Upper lobe of left lung (tissue), 6 donors: Measurements from ENCODE around the gene SHOC2. TPM values are rescaled to one million over a fixed set of nuclear protein-coding genes. Genes with fewer than 3 reads are reported as not detected.

Experiments used
- ATAC-seq, 2 donors: fragments of 200-7000 bp; cut with Tn5 transposase; one replicate each; pipeline ENCODE4 v1.9.1; 2022; ENCODE audit warnings: mild to moderate bottlenecking in 2 of 2, moderate library complexity in 2 of 2; ENCODE audit not compliant: low FRiP score in 2 of 2
- DNase-seq, 2 donors: peaks; one replicate each; pipeline ENCODE4 v3.0.0-alpha.2; 2019 to 2020
- H3K27ac ChIP-seq, 4 donors: fragments of 200-600 bp; sonication (generic); one replicate each; pipeline ENCODE4 v1.5.1; 2016 to 2019
- H3K27me3 ChIP-seq, 4 donors: fragments of 200-600 bp; sonication (generic); one replicate each; pipeline ENCODE4 v1.5.1; 2017 to 2019
- H3K36me3 ChIP-seq, 4 donors: fragments of 200-600 bp; sonication (generic); one replicate each; pipeline ENCODE4 v1.5.1; 2016 to 2019
- H3K4me1 ChIP-seq, 4 donors: fragments of 200-600 bp; sonication (generic); one replicate each; pipeline ENCODE4 v1.5.1; 2018 to 2019
- H3K4me3 ChIP-seq, 4 donors: fragments of 200-600 bp; sonication (generic); one replicate each; pipeline ENCODE4 v1.5.1; 2017 to 2019; ENCODE audit warnings: mild to moderate bottlenecking in 2 of 4, moderate library complexity in 1 of 4
- H3K9me3 ChIP-seq, 4 donors: fragments of 200-600 bp; sonication (generic); one replicate each; pipeline ENCODE4 v1.5.1; 2018 to 2019
- CTCF ChIP-seq, 6 experiments: fragments of 450-650 bp in 4 of 6; fragments of 200-600 bp in 2 of 6; sonication (generic) in 2 of 6; IDR thresholded peaks; one replicate each; pipeline ENCODE4 v1.5.1; 2016 to 2019; ENCODE audit warnings: antibody characterized with exemption in 6 of 6
- EP300 ChIP-seq, 4 donors: sonication (generic); formaldehyde crosslinking; IDR thresholded peaks; one replicate each; pipeline ENCODE4 v1.5.1; 2017; ENCODE audit warnings: antibody characterized with exemption in 4 of 4, control low read depth in 2 of 4
- POLR2A ChIP-seq, 4 donors: fragments of 450-650 bp; IDR thresholded peaks; one replicate each; pipeline ENCODE4 v1.5.1; 2016 to 2017; ENCODE audit warnings: antibody characterized with exemption in 4 of 4, mild to moderate bottlenecking in 2 of 4
- POLR2AphosphoS5 ChIP-seq, 2 donors: sonication (generic); formaldehyde crosslinking; IDR thresholded peaks; one replicate each; pipeline ENCODE4 v1.5.1; 2017; ENCODE audit warnings: antibody characterized with exemption in 2 of 2
- WGBS, 2 donors: methylation state at CpG; one replicate each; pipeline ENCODE4 v1.1.5; 2017 to 2018; 5-methylcytosine and 5-hydroxymethylcytosine counted together
- total RNA-seq, 6 donors: library from RNA; depleted of rRNA in 4 of 6; stranded (reverse); fragments of >200 nt in 4 of 6; gene quantifications; one replicate each; pipeline versions ENCODE4 v1.1.0 to v1.2.1, GENCODE V29; 2016 to 2021
- donor health status: DM: no; HTN: no; CAD: no; lungs with moderate emphysema.
- donor health status: DM: no; HTN: yes; CAD: no; lungs with severe emphysema.

The SHOC2 gene
- total RNA-seq, 6 donors from 2014 or later, result 24.2 to 117 (median 41.6) TPM

DNA sequence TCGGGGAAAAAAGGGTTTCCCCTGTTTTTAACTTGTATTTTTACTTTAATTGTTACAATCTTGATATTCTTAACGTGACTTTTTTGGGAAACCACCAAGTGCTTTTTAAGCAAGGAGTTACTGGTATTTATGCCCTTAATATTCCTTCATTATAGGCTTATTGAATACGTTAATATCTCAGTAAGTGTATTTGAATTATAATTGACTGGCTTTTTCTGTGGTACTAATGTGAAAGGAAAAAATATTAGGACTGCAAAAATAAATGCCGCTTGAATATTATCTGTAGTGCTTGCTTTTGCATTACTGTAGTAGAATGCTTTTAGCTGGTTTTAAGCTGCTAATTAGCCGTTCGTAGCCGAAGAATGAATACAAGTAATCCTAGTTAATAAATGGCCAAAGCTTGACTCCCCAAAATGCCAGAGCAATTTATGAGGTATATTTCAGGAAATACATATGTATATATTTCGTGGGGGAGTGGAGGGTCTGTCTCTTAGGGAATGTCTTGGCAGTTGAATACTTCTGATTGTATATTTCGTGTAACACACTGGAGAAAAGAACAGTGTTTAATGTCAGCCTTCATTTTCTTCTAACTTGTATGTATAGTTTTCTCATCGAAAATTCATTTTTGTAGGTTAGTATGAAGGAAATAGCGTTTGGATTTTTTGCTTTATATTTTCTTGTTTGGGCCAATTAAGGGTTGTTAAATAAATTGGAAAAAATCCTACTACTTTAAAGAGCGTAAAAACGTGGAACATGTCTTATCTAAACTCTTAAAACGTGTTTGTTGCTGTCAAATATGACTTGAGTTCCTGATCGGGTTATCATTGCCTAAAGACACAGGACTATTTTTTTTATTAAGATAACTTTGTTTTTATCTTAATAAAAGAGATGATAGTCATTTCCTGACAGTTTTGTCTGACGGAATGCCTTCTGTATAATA, 46.1 kb upstream of the SHOC2 start:
- Histone ChIP-seq H3K27ac (peak overlapping the region; percentile 92 to 100 (median 98)), H3K27me3 (no peaks in the 10 kb centered on the region), H3K4me3 (peak overlapping the region; percentile 66 to 94 (median 86)), H3K9me3 (no peaks in the 10 kb centered on the region), H3K36me3 (peaks cover 0 to 9% (median 0%) of the 10 kb centered on the region in 4 donors), H3K4me1 (peaks cover 8 to 21% (median 15%) of the 10 kb centered on the region in 4 donors)
- WGBS, 2 donors, result 4% methylated on average over 16 of the region's 16 CpGs
- DNase-seq (no peak), ATAC-seq (no peak)
- TF ChIP-seq EP300 (IDR thresholded peaks at IDR 0.05) (no peak), POLR2A (IDR thresholded peaks at IDR 0.05) (peak in 1 of 4 donors; percentile 14)

- Histone ChIP-seq H3K4me3 (peak overlapping the region in 3 of 4 donors; percentile 66 to 94 (median 93)), H3K9me3 (no peaks in the 10 kb centered on the region), H3K27ac (peak overlapping the region in 1 of 4 donors; percentile 98), H3K36me3 (peaks cover 0 to 9% (median 0%) of the 10 kb centered on the region in 4 donors), H3K4me1 (peaks cover 7 to 19% (median 15%) of the 10 kb centered on the region in 4 donors), H3K27me3 (no peaks in the 10 kb centered on the region)
- 62 to 69% methylated on average over 2 of the region's 2 CpGs for WGBS, 2 donors
- DNase-seq, result no peak
- no peak for ATAC-seq
- TF ChIP-seq POLR2A (IDR thresholded peaks at IDR 0.05), result no peak
- no peak for TF ChIP-seq POLR2AphosphoS5 (IDR thresholded peaks at IDR 0.05)
- TF ChIP-seq EP300 (IDR thresholded peaks at IDR 0.05), result no peak
- TF ChIP-seq CTCF (IDR thresholded peaks at IDR 0.05), result no peak
Measured at GRCh38 chr10:110873951-110874350, 45.5 kb upstream of the SHOC2 start.

GRCh38 chr10:110876000-110876399, 43.4 kb upstream of the SHOC2 start:
- no peaks in the 10 kb centered on the region for H3K9me3 ChIP-seq
- 75 to 79% methylated on average over 2 of the region's 2 CpGs for WGBS, 2 donors
- no peak for ATAC-seq
- H3K36me3 ChIP-seq, result peaks cover 0 to 9% (median 0%) of the 10 kb centered on the region in 4 donors
- peaks cover 4 to 16% (median 10%) of the 10 kb centered on the region in 4 donors for H3K4me1 ChIP-seq
- no peak for DNase-seq
- no peak overlapping the region for H3K27ac ChIP-seq
- H3K27me3 ChIP-seq, result no peaks in the 10 kb centered on the region
- TF ChIP-seq POLR2AphosphoS5 (IDR thresholded peaks at IDR 0.05), result no peak
- TF ChIP-seq CTCF (IDR thresholded peaks at IDR 0.05), result no peak
- no peak for TF ChIP-seq POLR2A (IDR thresholded peaks at IDR 0.05)
- no peak for TF ChIP-seq EP300 (IDR thresholded peaks at IDR 0.05)
- H3K4me3 ChIP-seq, result no peak overlapping the region

DNA sequence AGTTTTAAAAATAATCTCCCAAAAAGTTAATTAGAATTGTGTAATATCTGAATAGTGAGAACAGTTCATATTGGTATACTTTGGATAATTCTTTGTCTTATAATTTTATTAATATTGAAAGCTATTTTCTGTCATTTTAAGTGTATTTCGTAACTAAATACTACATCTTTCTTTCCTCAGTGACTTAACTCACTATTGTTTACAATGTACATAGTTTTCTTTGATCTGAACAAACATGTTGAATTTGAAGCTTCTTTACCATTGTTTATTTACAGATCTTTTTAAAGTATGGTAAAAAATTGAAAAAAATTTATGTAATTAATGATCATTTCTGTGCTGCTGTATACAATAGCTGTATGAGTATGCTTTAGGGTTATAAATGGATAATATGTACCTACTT, 42.6 kb upstream of the SHOC2 start:
- DNase-seq, result no peak
- ATAC-seq, result no peak
- peaks cover 0 to 14% (median 0%) of the 10 kb centered on the region in 4 donors for H3K36me3 ChIP-seq
- no peaks in the 10 kb centered on the region for H3K9me3 ChIP-seq
- H3K4me1 ChIP-seq, result peaks cover 0 to 14% (median 6%) of the 10 kb centered on the region in 4 donors
- H3K27ac ChIP-seq, result no peak overlapping the region
- no peak overlapping the region for H3K4me3 ChIP-seq
- TF ChIP-seq CTCF (IDR thresholded peaks at IDR 0.05) (no peak), POLR2AphosphoS5 (IDR thresholded peaks at IDR 0.05) (no peak), POLR2A (IDR thresholded peaks at IDR 0.05) (no peak), EP300 (IDR thresholded peaks at IDR 0.05) (no peak)
- H3K27me3 ChIP-seq, result no peaks in the 10 kb centered on the region
- 92 to 94% methylated on average over 1 of the region's 1 CpG for WGBS, 2 donors

DNA sequence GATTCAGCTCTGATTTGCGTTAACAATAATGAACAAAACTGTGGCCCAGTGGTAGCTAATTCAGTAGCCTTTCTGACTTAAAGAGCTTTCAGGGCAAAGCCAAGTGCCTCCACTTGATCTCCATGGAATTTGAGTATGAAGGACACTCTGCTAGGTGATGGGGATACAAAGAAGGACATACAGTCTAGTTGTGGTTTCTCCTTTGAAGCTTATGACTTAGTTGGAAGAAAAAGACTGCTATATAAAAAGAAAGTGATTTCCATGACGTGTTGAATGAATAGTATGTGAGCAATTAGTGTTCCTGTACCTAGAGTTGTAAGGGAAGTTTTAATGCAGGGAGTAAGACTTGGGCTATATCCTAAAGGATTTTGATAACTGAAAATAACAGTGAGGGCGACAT, 39.4 kb upstream of the SHOC2 start:
- H3K27ac ChIP-seq, result no peak overlapping the region
- H3K27me3 ChIP-seq, result no peaks in the 10 kb centered on the region
- DNase-seq (no peak), ATAC-seq (no peak)
- no peak for TF ChIP-seq EP300 (IDR thresholded peaks at IDR 0.05)
- TF ChIP-seq CTCF (IDR thresholded peaks at IDR 0.05), result no peak
- TF ChIP-seq POLR2AphosphoS5 (IDR thresholded peaks at IDR 0.05), result no peak
- TF ChIP-seq POLR2A (IDR thresholded peaks at IDR 0.05), result no peak
- peaks cover 0 to 5% (median 0%) of the 10 kb centered on the region in 4 donors for H3K4me1 ChIP-seq
- H3K36me3 ChIP-seq, result peaks cover 0 to 37% (median 2%) of the 10 kb centered on the region in 4 donors
- 82 to 90% methylated on average over 3 of the region's 3 CpGs for WGBS, 2 donors
- no peaks in the 10 kb centered on the region for H3K9me3 ChIP-seq
- no peak overlapping the region for H3K4me3 ChIP-seq
